ENCODE data around the gene SREK1.
"Not testable (repeated sequence)": the region's sequence is repeated elsewhere in the genome, so short reads cannot be mapped to it uniquely, and the experiment has no call there.

The SREK1 gene

DNA sequence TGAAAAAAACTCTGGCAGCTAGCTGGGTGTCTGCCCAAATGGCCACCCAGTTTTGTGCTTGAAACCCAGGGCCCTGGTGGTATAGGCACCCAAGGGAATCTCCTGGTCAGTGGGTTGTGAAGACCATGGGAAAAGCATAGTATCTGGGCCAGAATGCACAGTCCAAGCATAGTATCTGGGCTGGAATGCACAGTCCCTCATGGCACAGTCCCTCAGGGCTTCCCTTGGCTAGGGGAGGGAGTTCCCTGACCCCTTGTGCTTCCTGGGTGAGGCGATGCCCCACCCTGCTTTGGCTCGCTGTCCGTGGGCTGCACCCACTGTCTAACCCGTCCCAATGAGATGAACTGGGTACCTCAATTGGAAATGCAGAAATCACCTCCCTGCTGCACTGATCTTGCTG, 78.8 kb downstream of the SREK1 start:
- not testable (repeated sequence) for DNase-seq (ENCODE audit: low read depth)

DNA sequence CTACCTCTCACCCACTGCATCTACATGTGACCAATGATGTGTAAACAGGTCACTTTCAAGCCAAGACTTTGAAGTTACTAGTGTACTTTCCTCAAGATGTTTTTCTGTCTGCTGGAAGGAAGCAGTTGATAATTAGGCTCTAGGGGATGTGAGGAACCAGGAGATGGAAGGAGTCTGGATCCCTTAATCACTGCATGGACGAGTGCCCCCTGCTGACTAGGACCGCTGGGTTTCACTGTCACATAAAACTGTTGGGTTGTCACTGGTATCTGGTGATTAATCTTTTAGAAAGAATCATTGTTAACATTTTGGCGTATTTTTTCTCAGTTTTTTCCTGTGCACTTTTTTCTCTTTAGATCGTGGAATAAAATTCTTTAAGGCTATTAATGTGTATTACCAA, 79.5 kb downstream of the SREK1 start:
- no peak for DNase-seq (ENCODE audit: low read depth)

DNA sequence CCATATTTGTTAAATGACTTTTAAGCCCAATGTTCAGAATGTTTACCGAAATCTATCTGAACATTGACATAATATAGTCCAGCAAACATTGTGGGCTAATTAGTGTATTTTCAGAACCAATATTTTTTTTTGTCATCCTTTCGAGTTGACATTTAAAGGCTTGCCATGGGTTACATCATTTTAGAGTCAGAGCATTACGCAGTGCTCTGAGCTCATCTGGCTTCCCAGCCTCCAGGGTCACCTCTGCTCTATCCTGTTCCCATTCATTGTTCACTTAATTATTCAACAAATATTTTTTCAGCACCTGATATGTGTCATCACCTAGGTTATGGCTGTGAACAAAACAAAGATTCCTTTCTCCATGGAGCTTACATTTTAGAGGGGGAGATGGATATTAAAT, 80.2 kb downstream of the SREK1 start:
- DNase-seq (ENCODE audit: low read depth): no peak

DNA sequence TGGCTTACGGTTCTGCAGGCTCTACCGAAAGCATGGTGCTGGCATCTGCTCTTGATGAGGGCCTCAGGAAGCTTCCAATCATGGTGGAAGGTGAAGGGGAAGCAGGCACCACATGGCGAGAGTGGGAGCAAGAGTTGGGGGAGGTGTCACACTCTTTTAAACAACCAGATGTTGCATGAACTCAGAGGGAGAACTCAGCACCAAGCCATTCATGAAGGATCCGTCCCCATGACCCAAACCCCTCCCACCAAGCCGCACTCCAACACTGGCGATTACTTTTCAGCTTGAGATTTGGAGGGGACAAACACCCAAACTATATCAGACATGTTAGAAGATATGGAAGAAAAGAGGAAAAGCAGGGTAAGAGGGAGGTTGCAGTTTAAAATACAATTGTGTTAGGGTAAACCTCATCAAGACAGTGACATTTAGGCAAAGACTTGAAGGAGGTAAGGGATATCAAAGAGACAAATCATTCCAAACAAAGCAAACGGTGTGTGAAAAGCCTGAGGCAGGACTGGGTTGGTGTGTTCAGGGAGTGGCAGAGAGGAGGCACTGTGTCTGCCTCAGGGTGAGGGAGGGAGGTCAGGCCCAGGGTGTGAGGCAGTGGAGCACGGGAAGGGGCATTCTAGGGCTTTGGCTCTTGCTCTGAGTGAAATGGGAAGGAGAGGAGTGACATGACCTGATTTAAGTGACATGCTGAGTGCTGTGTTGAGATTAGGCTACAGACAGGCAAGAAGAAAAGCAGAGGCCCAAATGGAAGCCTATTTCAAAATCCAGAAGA, 80.9 kb downstream of the SREK1 start:
- DNase-seq (ENCODE audit: low read depth): no peak

DNA sequence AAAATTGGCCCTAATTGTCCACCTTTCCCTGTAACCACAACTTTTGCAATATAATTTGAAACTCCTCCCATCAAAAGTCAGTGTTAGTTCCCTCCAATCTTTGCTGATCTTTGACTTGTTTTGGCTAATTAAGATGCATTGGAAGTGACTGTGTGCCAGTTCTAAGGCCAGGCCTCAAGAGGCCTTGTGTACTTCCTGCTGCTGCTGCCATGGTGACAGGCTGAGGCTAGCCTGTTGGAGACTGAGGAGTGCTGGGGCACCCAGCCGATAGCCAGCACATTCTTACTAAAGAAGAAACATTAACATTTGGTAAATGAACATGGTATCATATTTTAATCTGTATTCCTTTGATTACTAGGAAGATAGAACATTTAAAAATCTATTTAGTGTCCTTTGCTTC, 86.5 kb downstream of the SREK1 start:
- no peak for DNase-seq (ENCODE audit: low read depth)

DNA sequence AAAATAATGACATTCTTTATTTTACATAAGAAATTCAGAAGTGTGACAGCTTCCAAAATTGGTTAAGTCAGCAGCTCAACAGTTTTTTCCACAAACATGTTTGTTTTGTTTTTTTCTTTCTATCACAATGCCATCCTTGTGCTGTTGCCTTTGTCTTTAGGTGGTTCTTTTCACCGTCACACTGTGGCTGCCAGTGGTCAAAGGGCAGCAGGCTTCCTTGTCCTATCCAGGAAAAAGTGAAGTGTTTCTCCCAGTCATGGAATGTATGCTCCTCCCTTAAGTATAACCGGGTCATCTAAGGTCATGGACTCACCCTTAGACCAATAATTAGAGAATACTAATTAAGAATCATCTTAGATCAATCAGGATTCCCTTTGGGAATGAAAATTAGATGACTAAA, 87.4 kb downstream of the SREK1 start:
- no peak for DNase-seq (ENCODE audit: low read depth)

DNA sequence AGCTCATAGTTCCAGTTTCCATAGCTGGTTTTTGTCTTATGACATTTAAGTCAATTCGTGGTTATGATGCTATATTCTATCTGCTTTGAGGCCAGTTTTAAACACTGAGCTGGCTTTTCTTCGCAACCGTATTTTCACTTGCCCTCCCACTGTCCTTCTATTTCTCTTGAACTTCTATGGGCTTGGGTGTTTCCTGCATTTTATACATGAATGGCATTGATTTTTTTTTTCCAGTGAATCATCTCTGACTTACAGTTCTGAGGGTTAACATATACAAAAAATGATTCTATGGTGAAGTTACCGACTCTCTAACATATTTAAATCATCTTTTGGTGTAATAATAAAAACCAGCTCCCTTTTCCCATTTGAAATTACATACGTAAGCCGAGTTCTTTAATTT, 88.2 kb downstream of the SREK1 start:
- DNase-seq (ENCODE audit: low read depth): no peak

DNA sequence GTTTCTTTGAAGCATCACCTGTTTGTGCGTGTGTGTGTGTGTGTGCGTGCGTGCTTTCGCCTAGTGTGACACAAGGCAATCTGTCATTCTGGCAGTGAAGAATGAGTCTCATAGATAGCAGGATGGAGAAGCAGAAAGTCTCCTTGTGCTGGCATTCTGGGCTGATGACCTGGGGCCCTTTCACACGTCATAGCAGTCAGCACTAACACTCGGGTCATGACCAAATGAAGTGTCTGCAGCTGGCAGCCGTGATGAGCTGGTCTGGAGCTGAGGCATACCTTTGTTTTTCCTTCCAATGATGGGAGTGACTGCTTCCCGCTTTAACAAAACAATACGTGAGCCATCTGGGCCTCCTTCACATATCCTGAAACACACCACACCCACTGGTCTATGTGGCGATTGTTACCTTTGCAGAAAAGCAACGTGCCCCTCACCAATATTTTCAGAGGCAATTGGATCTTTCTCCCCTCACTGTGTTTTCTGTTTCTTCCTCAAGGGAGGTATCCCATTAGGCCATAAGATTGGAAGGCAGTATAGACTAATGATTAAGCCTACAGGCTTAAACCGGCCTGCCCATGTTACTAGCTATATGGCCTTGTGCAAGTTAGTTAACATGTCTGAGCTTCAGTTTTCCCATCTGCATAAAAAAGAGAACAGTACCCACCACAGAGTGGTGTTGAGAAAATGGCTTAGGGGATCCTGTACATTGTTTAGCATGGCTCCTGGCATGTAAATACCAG, 88.8 kb downstream of the SREK1 start:
- DNase-seq (ENCODE audit: low read depth): no peak
